GM19099 (cell line): ENCODE results near the gene INO80.

Source experiments
- POLR2A ChIP-seq: IDR thresholded peaks from 3 replicates; pipeline ENCODE4 v1.6.1; 2011; ENCODE audit warnings: low read depth; ENCODE audit not compliant: insufficient read length; ENCODE audit errors: extremely low read depth

Gene INO80

GRCh38 chr15:41116116-41116961 is at the start of gene INO80:
TSS of gene INO80 (minus strand) at chr15:41116280. CDS start at chr15:41096310, 19,970 bp downstream.
- peak; percentile 47 for TF ChIP-seq POLR2A

GRCh38 chr15:41161736-41162135 is 45.7 kb upstream of the INO80 start:
- no peak for TF ChIP-seq POLR2A

GRCh38 chr15:41161336-41161735 is 45.3 kb upstream of the INO80 start:
- TF ChIP-seq POLR2A = no peak

- no peak for TF ChIP-seq POLR2A
These were observed 44.7 kb upstream of the INO80 start for GRCh38 chr15:41160639-41161315.

GRCh38 chr15:41154412-41154811 is 38.3 kb upstream of the INO80 start:
- TF ChIP-seq POLR2A = no peak

- TF ChIP-seq POLR2A = no peak
These were observed 37.7 kb upstream of the INO80 start for GRCh38 chr15:41153733-41154132.

- no peak for TF ChIP-seq POLR2A
These were observed 35.4 kb upstream of the INO80 start for GRCh38 chr15:41151451-41152005.

GRCh38 chr15:41150279-41150678 is 34.2 kb upstream of the INO80 start:
- no peak for TF ChIP-seq POLR2A

- no peak for TF ChIP-seq POLR2A
These were observed 32.0 kb upstream of the INO80 start for GRCh38 chr15:41148065-41148464.

GRCh38 chr15:41139619-41140018 is 23.5 kb upstream of the INO80 start:
- no peak for TF ChIP-seq POLR2A

GRCh38 chr15:41133454-41133853 is 17.4 kb upstream of the INO80 start:
- TF ChIP-seq POLR2A = no peak

- no peak for TF ChIP-seq POLR2A
These were observed 12.3 kb upstream of the INO80 start for GRCh38 chr15:41128174-41128902.

GRCh38 chr15:41125931-41126642 is 10.0 kb upstream of the INO80 start:
- no peak for TF ChIP-seq POLR2A

- TF ChIP-seq POLR2A = no peak
These were observed 9.1 kb upstream of the INO80 start for GRCh38 chr15:41125063-41125669.
